SK-N-DZ (cell line): ENCODE data around the gene OR52H1. TPM values are rescaled to one million over a fixed set of nuclear protein-coding genes. Genes with fewer than 3 reads are reported as not detected.
"Not testable (repeated sequence)": the region's sequence is repeated elsewhere in the genome, so short reads cannot be mapped to it uniquely, and the experiment has no call there.

Source experiments
- DNase-seq: peaks from one replicate; pipeline ENCODE4 v3.0.0-alpha.2; 2015; ENCODE audit warnings: low spot score
- polyA plus RNA-seq, 2 experiments: library from polyadenylated mRNA; depleted of rRNA; stranded (reverse); fragments of >200 nt; gene quantifications; 2 replicates each; pipeline ENCODE4 v1.2.3, GENCODE V29; 2014

OR52H1 gene
- polyA plus RNA-seq (2014; cell fraction: cytosol; rRNA removed), result not detected in 2 replicates
- not detected in 2 replicates for polyA plus RNA-seq (2014; cell fraction: nucleus; rRNA removed)

DNA sequence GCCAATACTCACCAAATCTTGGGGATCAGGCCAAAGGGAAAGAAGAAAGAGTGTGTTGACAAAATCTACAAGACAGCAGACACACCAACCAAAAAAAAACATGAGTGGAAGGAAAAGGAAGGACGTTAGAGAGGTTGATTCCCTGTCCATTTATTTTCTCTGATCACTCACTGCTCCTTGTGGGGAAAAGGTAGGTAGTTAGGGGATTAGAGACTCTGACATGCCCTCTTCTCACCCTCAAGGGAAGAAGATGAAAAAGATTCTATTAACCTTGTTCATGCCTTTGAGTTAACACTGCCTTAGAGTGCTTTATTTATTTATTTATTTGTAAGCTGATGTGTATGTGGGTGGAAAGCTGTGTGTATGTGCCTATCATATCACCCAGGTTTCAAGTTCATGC, at the start of gene OR52H1:
OR52H1 (minus strand) TSS at position 101 of the 400 bp plus-strand sequence. CDS start 3,035 bp downstream, outside the sequence.
- no peak for DNase-seq

DNA sequence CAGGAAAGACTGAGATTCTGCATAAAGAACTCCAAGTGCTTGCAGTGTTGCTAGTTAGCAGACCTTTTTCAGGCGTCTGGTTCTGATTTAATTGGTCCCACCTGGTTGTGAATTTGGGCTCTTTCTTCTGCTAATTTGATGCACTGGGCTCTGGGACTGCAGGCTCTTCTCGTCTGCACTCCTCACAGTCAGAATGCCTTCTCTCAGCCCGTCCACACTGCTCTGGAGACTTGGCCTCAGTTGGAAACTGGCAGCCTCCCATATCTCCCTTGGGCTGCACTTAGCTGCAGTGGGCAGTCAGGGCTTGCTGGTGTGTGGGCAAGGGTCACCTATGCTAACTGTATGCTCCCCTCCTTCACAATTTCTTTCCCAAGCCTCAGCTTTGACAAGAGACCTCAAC, 49.6 kb upstream of the OR52H1 start:
- no peak for DNase-seq

DNA sequence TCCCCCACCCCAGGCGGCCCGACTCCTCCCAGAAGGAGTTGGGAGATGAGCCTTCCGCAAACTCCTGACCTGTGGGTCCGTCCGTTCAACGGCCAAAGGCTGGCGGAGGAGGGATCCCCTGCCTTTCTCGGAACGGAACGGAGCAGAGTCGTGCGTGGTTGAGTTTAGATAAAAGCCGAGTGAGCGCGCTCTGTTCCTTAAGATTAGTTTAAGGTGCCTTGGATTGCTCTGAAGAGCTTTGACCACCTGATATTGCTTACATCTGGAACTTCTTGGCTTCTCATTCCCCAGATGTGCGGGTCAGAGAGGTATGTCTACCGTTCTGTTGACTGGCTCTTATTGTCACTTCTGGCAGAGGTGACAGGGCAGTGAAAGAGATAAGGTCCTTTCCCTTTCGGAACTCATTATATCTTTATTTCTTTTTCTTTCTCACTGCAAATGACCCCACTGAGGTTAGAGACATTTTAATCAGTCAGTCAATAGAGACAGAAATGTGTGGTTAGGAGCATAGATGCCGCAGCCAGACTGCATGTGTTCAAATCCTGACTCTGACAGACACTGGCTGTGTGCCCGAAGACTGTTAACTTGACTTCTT, 48.4 kb upstream of the OR52H1 start, which contains the start of gene TRIM6:
TRIM6 (plus strand) TSS at position 31 of the 595 bp plus-strand sequence; CDS start at position 292, 261 bp downstream.
- no peak for DNase-seq

DNA sequence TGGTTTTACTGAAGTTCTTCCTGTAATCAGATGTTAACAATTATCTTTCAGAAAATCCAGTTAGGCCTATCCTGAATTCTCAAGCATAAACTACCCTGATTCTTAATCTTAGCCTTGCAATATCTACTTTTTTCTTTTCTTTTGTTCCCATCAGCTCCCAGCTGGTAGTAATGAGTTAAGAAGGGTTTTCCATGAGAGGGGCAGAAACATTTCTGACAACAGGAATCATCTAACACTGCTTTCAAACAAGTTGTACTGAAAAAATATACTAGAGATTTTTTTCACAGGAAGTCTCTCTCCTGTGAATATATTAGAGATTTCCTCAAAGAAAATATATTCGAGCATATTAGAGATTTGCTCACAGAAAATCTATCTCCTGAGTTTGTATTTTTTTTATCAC, 44.8 kb upstream of the OR52H1 start:
- no peak for DNase-seq

DNA sequence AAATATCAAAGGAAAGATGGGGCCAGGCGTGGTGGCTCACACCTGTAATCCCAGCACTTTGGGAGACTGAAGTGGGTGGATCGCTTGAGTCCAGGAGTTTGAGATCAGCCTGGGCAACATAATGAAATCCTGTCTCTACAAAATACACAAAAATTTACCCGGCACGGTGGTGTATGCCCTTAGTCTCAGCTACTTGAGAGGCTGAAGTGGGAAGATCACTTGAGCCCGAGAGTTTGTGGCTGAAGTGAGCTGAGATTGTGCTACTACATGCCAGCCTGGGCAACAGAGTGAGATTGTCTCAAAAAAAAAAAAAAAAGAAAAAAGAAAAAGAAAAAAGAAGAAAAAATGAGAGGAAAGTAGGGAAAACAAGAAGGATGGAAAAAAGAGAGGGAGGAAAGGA, 44.3 kb upstream of the OR52H1 start:
- DNase-seq, result no peak

DNA sequence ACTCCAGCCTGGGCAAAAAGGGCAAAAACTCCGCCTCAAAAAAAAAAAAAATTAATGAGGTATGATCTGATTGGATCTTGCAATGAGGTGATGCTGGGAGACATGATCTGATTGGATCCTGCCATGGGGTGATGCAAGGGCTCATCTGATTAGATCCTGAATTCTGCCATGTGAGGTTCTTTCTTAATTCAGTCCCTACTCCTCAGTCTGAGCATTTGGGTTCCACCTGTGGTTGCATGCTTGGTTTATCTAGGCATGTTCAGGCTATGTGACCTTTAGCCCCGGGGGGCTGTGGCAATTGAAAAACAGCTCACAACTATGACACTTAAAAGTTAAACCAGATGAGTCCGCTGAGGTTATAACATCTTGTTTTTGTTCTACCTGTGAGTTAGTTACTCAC, 43.3 kb upstream of the OR52H1 start:
- no peak for DNase-seq

DNA sequence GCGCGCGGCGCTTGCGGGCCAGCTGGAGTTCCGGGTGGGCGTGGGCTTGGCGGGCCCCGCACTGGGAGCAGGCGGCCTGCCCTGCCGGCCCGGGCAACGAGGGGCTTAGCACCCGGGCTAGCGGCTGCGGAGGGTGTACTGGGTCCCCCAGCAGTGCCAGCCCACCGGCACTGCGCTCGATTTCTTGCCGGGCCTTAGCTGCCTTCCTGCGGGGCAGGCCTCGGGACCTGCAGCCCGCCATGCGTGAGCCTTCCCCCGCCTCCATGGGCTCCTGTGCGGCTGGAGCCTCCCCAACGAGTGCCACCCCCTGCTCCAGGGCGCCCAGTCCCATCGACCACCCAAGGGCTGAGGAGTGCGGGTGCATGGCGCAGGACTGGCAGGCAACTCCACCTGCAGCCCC, 41.6 kb upstream of the OR52H1 start:
- not testable (repeated sequence) for DNase-seq

DNA sequence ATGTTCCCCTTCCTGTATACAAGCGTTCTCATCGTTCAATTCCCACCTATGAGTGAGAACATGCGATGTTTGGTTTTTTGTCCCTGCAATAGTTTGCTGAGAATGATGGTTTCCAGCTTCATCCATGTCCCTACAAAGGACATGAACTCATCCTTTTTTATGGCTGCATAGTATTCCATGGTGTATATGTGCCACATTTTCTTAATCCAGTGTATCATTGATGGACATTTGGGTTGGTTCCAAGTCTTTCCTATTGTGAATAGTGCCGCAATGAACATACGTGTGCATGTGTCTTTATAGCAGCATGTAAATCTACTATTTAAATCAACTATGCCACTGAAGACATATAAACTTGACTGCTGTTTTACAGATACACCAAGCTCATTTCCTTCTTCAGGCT, 36.1 kb upstream of the OR52H1 start:
- not testable (repeated sequence) for DNase-seq

DNA sequence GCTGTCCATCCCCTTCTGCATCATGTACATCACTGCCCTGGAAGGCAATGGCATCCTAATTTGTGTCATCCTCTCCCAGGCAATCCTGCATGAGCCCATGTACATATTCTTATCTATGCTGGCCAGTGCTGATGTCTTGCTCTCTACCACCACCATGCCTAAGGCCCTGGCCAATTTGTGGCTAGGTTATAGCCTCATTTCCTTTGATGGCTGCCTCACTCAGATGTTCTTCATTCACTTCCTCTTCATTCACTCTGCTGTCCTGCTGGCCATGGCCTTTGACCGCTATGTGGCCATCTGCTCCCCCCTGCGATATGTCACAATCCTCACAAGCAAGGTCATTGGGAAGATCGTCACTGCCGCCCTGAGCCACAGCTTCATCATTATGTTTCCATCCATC, 32.7 kb upstream of the OR52H1 start:
- DNase-seq, result no peak

DNA sequence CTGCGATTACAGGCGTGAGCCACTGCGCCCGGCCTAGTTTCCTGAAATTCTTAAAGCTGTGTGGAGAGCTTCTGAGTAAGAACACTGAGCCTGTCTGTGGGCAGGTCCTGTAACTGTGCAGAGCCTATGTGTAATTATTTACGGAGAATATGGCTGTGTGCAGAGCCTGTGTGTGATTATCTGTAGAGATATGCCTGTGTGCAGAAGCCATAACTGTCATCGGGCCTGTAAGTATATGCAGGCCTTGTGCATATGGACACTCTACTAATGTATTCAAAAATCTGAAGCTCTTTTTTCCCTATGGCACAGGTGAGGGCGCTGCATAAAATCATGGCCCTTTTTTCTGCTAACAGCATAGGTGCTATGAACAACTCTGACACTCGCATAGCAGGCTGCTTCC, 32.2 kb upstream of the OR52H1 start, which contains the start of gene OR52B6:
OR52B6 (plus strand) TSS at position 301 of the 400 bp plus-strand sequence; CDS start at position 301, 0 bp downstream.
- DNase-seq, result no peak

DNA sequence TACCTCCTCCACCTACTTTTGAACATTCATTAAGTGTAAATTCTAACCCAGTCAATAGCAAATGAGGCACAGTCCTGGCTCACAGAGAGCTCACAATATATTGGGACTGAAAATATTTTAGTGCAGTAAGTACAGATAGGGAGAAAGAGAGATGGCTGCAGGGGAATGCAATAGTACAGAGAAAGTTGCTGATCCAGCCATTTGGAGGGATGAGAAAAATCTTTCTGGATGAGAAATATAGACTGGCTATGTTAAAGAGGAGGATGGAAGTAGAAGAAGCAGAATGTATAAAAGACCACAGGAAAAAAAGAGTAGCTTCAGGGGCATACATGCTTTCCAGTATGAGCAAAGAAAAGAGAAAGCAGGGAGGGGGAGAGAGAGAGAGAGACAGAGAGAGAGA, 28.8 kb upstream of the OR52H1 start:
- DNase-seq, result no peak

DNA sequence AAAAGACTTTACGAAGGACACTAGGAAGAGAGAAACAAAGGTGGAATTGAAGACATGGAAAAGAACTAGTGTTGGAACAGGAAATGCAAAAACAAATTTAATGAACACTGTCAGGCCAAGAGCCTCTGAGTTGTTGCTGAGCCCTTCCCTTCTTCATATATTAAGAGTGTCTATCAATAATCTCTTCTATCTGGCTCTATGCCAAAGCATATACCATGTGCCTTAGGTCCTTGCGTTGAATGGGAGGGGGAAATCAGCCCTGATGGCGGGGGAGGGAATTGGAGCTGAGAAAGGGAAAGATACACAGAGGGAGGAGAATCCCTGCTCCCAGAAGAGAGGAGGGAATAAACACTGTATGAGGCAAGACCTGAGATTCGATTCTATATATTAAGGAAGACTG, 26.8 kb upstream of the OR52H1 start:
- DNase-seq, result no peak

DNA sequence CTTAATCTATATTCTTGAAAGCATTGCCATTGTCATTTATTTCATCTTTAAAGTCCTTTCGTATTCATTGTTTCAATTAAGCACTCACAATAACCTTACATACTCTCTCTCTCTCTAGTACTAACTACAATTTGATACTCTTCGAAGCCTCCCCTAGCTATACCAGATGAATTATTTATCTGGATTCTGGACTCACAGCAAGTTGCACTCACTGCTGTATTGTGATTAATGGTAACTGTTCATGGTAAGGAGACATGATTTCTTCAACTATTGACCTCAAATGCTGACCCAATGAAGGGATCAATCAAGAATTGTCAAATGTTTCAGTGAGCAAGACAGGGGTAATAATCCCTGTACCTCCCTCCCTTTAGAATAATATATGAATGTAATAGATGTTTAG, 26.3 kb upstream of the OR52H1 start:
- DNase-seq, result no peak

DNA sequence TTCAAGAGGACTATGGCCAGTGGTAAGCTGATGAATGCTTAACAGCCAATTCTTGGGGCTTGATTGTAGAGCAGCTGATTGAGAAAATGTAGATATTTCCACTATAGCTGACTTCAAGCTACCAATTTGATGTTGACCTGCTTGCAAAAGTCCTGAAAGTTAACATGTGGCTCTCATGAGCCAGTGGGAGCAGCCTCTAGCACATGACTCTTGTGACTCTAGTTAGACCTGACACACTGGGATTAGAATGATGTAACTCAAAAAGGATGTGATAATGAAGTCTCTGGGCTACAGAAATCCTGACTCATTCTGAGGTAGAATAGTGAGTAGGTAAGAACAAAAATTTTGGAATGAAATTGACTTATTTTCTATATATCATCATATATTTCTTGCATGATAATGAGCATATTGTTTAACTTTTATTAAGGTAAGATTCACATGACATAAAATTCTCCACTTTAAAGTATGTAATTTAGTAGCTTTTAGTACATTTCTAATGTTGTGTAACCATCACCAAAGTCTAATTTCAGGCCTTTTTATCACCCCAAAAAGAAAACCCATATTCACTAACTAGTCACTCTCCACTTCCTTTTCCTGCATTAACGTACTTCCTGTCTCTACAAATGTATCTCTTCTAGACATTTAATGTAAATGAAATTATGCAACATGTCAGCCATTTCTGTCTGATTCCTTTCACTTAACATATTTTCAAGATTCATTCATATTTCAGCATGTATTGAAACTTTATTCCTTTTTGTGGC, 16.1 kb upstream of the OR52H1 start:
- DNase-seq, result no peak

DNA sequence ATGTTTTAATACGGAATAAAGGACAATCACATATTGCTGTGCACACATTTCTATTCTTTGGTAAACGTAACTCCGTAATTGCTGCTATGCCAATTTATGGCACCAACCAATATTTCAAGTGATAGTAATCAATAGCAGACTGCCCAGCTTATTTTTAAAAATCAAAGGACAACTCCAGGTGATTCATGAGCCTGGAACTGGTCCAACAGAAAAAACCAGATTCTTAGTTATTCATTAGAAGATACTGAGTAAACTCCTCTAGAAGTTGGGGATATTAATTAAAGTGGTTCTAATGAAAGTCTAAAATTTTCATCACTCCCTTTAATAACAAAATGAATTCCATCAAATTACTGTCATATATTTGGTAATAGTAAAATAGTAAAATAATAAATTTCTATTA, 9.4 kb upstream of the OR52H1 start:
- no peak for DNase-seq

DNA sequence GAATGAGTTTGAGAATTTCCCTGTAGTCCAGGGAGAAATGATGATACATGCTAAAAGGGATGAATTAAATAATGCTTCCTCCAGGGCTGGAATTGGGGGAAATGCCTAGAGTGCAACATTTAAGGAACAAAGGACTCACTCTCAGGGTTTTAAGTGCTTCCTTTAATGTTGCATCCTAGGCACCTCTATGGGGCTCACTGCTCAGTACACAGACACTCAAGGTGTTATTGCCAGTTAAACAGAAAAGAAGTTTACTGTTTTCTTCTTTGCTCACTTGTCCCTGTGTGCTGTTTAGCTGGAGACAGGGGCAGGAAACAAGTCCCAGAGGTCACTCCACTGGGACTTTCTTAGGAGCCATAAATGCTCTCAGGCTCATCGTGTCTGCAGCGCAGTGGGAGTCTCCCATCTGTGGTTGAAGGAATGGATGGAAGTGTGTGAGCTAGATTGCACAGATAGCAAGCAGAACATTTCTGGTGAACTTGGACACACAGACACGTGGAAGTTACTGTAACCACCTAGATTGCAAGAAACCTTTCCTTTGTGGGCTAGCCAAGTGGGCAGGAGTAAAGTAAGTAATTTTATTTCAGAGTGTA, 8.4 kb upstream of the OR52H1 start:
- DNase-seq, result no peak

DNA sequence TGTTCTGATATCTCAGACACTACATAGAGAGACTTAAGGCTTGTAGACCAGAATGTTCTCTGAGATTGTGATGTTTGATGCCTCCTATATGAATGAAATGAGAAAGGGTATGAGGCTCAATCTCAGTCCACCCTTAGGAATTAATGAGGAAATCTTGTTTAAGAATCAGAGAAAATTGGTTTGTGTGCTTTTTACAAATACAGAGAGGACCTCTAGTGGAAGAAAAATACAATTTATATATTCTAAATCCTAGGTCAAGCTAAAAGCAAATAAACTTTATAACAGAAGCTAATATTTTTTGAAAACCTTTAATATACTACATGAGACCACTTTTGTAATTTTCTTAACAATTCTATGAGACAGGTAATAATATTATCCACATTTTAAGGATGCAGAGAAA, 5.0 kb upstream of the OR52H1 start:
- DNase-seq, result no peak

DNA sequence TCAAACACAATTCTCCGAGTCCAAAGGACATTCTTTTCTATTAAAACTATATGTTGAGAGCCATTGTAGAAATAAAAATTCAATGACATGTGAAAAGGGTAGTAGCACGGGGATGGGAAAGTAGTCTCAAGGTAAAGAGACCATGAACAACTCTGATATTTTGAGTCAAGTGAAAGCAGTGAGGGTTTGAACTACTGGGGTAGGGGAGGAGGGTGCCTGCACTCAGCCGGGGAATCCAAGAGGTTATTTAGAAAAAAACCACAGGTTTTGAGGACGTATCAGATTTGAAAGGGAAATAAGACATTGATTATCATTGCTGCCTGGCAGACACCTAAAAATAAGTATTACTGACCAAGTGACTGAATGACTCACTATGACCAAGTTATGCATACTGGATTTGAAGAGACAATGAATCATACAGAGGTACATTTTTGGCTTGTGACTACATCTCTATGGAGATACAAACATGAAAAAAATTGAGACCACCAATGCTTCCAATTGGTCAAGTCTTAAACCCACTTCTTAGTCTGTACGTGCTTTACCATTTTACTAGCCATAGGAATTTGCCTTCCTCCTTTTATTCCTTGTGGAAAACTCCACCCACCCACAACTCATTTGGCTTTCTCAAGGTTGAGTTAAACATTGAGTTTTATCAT, 2.2 kb upstream of the OR52H1 start:
- no peak for DNase-seq

DNA sequence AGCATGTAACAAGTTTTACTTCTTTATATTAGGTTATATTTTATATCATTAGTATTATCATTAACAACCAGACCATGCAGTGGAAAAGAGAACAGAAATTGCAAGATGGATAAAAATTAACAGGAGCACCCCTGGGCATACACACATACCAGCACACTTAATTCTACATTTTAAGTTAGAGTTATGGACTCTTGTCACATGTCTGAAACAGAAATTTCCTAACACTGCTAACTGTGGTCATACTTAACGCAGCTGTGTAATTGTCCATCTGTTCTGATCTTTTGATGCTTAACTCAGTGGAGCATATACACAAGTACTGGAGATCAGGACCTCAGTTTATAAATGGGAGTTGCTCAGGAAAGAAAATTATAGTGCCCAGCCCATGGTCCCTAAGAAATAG, 358 bp downstream of the OR52H1 start:
- no peak for DNase-seq

DNA sequence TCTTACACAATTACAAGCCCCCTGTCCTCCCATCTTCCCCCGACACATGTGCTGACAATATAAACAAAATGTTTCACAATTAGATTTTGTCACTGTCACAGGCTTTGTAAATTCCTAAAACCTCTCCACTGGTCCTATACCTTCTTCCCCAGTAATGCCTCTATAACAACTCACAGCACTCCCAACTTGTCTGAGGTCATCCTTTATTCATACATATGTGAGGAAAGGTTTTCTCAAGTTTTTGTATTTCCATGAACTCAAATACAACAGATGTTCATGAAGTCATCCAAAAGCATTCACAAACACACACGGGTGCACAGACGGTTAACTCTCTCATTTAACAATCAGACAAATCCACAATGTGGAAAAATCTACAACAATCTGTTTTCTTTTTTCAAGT, 1.9 kb downstream of the OR52H1 start:
- DNase-seq, result no peak

DNA sequence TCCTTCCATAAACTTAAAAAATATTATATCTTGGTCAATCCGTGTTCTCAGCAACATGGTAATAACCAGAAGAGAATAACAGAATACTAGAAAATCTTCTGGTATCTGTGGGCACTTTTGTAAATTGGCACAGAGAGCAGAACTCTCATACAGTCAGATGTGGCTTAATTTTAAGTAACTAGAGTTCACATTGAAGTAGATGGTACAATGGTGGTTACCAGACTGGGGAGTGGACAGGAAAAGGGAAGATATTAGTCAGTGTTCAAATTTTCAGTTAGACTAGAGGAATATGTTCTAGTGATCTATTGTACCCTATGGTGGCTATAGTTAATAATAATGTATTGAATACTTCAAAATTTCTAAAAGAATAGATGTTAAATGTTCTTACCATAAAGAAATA, 6.9 kb downstream of the OR52H1 start:
- DNase-seq, result no peak

DNA sequence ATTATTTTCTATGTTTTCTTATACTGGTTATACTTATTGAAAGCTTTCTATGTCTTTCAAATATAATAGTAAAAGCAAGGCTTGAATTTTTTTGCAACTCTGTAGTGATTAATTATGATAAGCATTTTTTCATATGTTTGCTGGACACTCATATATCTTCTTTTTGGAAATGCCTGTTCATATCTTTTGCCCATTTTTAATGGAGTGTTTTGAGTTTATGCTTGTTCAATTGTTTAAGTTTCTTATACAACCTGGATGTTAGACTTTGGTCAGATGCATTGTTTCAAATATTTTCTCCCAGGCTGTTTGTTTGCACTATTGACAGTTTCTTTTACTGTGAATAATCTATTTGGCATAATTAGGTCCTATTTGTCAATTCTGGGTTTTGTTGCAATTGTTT, 11.9 kb downstream of the OR52H1 start:
- DNase-seq, result no peak
